ENCODE data around the gene CLCF1.

CLCF1 gene

GRCh38 chr11:67371189-67371910 lies 2.0 kb downstream of the CLCF1 start:
- peak overlapping the region in 1 of 2 donors; percentile 93 for H3K27ac ChIP-seq
- TF ChIP-seq CTCF (IDR thresholded peaks at IDR 0.05), result no peak
- peak overlapping the region; percentile 88 for H3K4me3 ChIP-seq
- no peak for DNase-seq (ENCODE audit: low spot score)

GRCh38 chr11:67370351-67371076 lies 2.9 kb downstream of the CLCF1 start:
- H3K4me3 ChIP-seq, result no peak overlapping the region
- DNase-seq (ENCODE audit: low spot score), result no peak
- peak overlapping the region in 1 of 2 donors; percentile 93 for H3K27ac ChIP-seq
- TF ChIP-seq CTCF (IDR thresholded peaks at IDR 0.05), result no peak

- no peak overlapping the region for H3K4me3 ChIP-seq
- TF ChIP-seq CTCF (IDR thresholded peaks at IDR 0.05), result no peak
- peak overlapping the region in 1 of 2 donors; percentile 93 for H3K27ac ChIP-seq
- DNase-seq (ENCODE audit: low spot score), result no peak
Observed at GRCh38 chr11:67369801-67370284, 3.6 kb downstream of the CLCF1 start.

- DNase-seq (ENCODE audit: low spot score), result no peak
- Histone ChIP-seq H3K4me3 (no peak overlapping the region), H3K27ac (no peak overlapping the region)
- TF ChIP-seq CTCF (IDR thresholded peaks at IDR 0.05), result no peak
Observed at GRCh38 chr11:67369275-67369674, 4.1 kb downstream of the CLCF1 start.

- H3K27ac ChIP-seq, result no peak overlapping the region
- no peak for DNase-seq (ENCODE audit: low spot score)
- TF ChIP-seq CTCF (IDR thresholded peaks at IDR 0.05), result no peak
- no peak overlapping the region for H3K4me3 ChIP-seq
Observed at GRCh38 chr11:67368621-67369020, 4.8 kb downstream of the CLCF1 start.

- TF ChIP-seq CTCF (IDR thresholded peaks at IDR 0.05), result no peak
- DNase-seq (ENCODE audit: low spot score), result peak; percentile 72
- Histone ChIP-seq H3K4me3 (peak overlapping the region; percentile 3), H3K27ac (peak overlapping the region in 1 of 2 donors; percentile 73)
Observed at GRCh38 chr11:67367761-67368227, 5.6 kb downstream of the CLCF1 start.

Measured in coronary artery (tissue), 2 donors.